ENCODE data around the gene GSN.

- TF ChIP-seq EZH2phosphoT487 (IDR thresholded peaks at IDR 0.05; ENCODE audit: borderline replicate concordance), result no peak
- no peak for TF ChIP-seq CTCF (conservative IDR thresholded peaks at IDR 0.05; ENCODE audit: low read length)
These were observed 86.8 kb downstream of the GSN start for GRCh38 chr9:121354762-121355161.
